Activated T-cell treated with anti-CD3 and anti-CD28 coated beads, Interleukin-2, amount 50 U/mL, for 4 hours (primary cell): ENCODE data around the gene AHR. TPM values are rescaled to one million over a fixed set of nuclear protein-coding genes. Genes with fewer than 3 reads are reported as not detected.
"Not testable (repeated sequence)": the region's sequence is repeated elsewhere in the genome, so short reads cannot be mapped to it uniquely, and the experiment has no call there.

Source experiments
- ATAC-seq, 2 donors: fragments of 200-7000 bp; cut with Tn5 transposase; one replicate each; pipeline ENCODE4 v1.10.0; 2021
- DNase-seq: peaks from one replicate; pipeline ENCODE4 v3.0.0-alpha.2; 2020
- H3K27me3 Mint-ChIP-seq: one replicate; pipeline ENCODE4 v1.8.0; 2021; ENCODE audit warnings: low read depth, mixed read lengths
- H3K36me3 Mint-ChIP-seq: one replicate; pipeline ENCODE4 v1.8.0; 2022; ENCODE audit warnings: mixed read lengths; ENCODE audit not compliant: insufficient read depth
- H3K4me1 Mint-ChIP-seq: one replicate; pipeline ENCODE4 v1.8.0; 2021; ENCODE audit warnings: low read depth, mixed read lengths
- H3K4me3 Mint-ChIP-seq: one replicate; pipeline ENCODE4 v1.8.0; 2021; ENCODE audit warnings: mild to moderate bottlenecking, moderate library complexity, mixed read lengths
- H3K9me3 Mint-ChIP-seq: one replicate; pipeline ENCODE4 v1.8.0; 2021; ENCODE audit warnings: mixed read lengths
- total RNA-seq, 3 donors: library from RNA; stranded (reverse); gene quantifications; one replicate each; pipeline ENCODE4 v1.2.1, GENCODE V29; 2021

The AHR gene
- total RNA-seq, 3 donors from 2014 or later: 41.9 to 60.0 (median 46.6) TPM

GRCh38 chr7:17339952-17340351, 41.5 kb downstream of the AHR start:
- Mint-ChIP-seq H3K4me3 (no peak overlapping the region), H3K4me1 (peaks cover 12% of the 10 kb centered on the region), H3K9me3 (peaks cover 3% of the 10 kb centered on the region), H3K27me3 (no peaks in the 10 kb centered on the region), H3K36me3 (peaks cover 37% of the 10 kb centered on the region)
- no peak for DNase-seq
- ATAC-seq: no peak

- Mint-ChIP-seq H3K9me3 (peaks cover 3% of the 10 kb centered on the region), H3K4me1 (peaks cover 12% of the 10 kb centered on the region)
- no peak for DNase-seq
Measured at GRCh38 chr7:17340655-17341054, 42.2 kb downstream of the AHR start.

GRCh38 chr7:17342756-17343155, 44.3 kb downstream of the AHR start:
- Mint-ChIP-seq H3K27me3 (no peaks in the 10 kb centered on the region), H3K9me3 (no peaks in the 10 kb centered on the region), H3K36me3 (peaks cover 32% of the 10 kb centered on the region), H3K4me3 (no peak overlapping the region), H3K4me1 (peaks cover 12% of the 10 kb centered on the region)
- ATAC-seq (no peak), DNase-seq (no peak)

More at GRCh38 chr7:17340655-17341054, 42.2 kb downstream of the AHR start:
- Mint-ChIP-seq H3K27me3 (no peaks in the 10 kb centered on the region), H3K4me3 (no peak overlapping the region), H3K36me3 (peaks cover 36% of the 10 kb centered on the region)
- no peak for ATAC-seq

- ATAC-seq: no peak
- H3K9me3 Mint-ChIP-seq: peaks cover 12% of the 10 kb centered on the region
- peaks cover 26% of the 10 kb centered on the region for H3K36me3 Mint-ChIP-seq
- H3K4me1 Mint-ChIP-seq: peaks cover 2% of the 10 kb centered on the region
- no peak for DNase-seq
- no peak overlapping the region for H3K4me3 Mint-ChIP-seq
- no peaks in the 10 kb centered on the region for H3K27me3 Mint-ChIP-seq
Measured at GRCh38 chr7:17347401-17347800, 48.9 kb downstream of the AHR start.

GRCh38 chr7:17348932-17349331, 50.5 kb downstream of the AHR start:
- DNase-seq, ATAC-seq, H3K4me1 Mint-ChIP-seq, H3K4me3 Mint-ChIP-seq, H3K27me3 Mint-ChIP-seq: not testable (repeated sequence)
- Mint-ChIP-seq H3K36me3 (peaks cover 26% of the 10 kb centered on the region), H3K9me3 (peaks cover 12% of the 10 kb centered on the region)

- ATAC-seq, DNase-seq, H3K27me3 Mint-ChIP-seq, H3K4me3 Mint-ChIP-seq, H3K4me1 Mint-ChIP-seq: not testable (repeated sequence)
- peaks cover 30% of the 10 kb centered on the region for H3K36me3 Mint-ChIP-seq
- H3K9me3 Mint-ChIP-seq: peaks cover 12% of the 10 kb centered on the region
Measured at GRCh38 chr7:17350321-17350720, 51.9 kb downstream of the AHR start.

- ATAC-seq, H3K27me3 Mint-ChIP-seq, H3K4me1 Mint-ChIP-seq, DNase-seq, H3K4me3 Mint-ChIP-seq: not testable (repeated sequence)
- Mint-ChIP-seq H3K9me3 (peaks cover 12% of the 10 kb centered on the region), H3K36me3 (peaks cover 26% of the 10 kb centered on the region)
Measured at GRCh38 chr7:17353650-17354419, 55.4 kb downstream of the AHR start.

GRCh38 chr7:17354473-17354872, 56.0 kb downstream of the AHR start:
- Mint-ChIP-seq H3K4me3 (no peak overlapping the region), H3K27me3 (no peaks in the 10 kb centered on the region), H3K9me3 (peaks cover 12% of the 10 kb centered on the region), H3K36me3 (peaks cover 26% of the 10 kb centered on the region), H3K4me1 (no peaks in the 10 kb centered on the region)
- DNase-seq: no peak
- ATAC-seq: no peak

GRCh38 chr7:17355050-17355449, 56.6 kb downstream of the AHR start:
- H3K9me3 Mint-ChIP-seq: peaks cover 12% of the 10 kb centered on the region
- no peaks in the 10 kb centered on the region for H3K4me1 Mint-ChIP-seq
- no peaks in the 10 kb centered on the region for H3K27me3 Mint-ChIP-seq
- no peak overlapping the region for H3K4me3 Mint-ChIP-seq
- DNase-seq (no peak), ATAC-seq (no peak)
- H3K36me3 Mint-ChIP-seq: peaks cover 26% of the 10 kb centered on the region

- no peak overlapping the region for H3K4me3 Mint-ChIP-seq
- peaks cover 12% of the 10 kb centered on the region for H3K36me3 Mint-ChIP-seq
- peaks cover 7% of the 10 kb centered on the region for H3K9me3 Mint-ChIP-seq
- ATAC-seq (no peak), DNase-seq (no peak)
- H3K27me3 Mint-ChIP-seq: no peaks in the 10 kb centered on the region
- H3K4me1 Mint-ChIP-seq: no peaks in the 10 kb centered on the region
Measured at GRCh38 chr7:17357952-17358351, 59.5 kb downstream of the AHR start.

GRCh38 chr7:17359610-17360009, 61.2 kb downstream of the AHR start:
- ATAC-seq: no peak
- Mint-ChIP-seq H3K36me3 (peaks cover 8% of the 10 kb centered on the region), H3K4me1 (no peaks in the 10 kb centered on the region), H3K27me3 (no peaks in the 10 kb centered on the region), H3K9me3 (peaks cover 7% of the 10 kb centered on the region), H3K4me3 (no peak overlapping the region)
- DNase-seq: no peak

- Mint-ChIP-seq H3K4me3 (no peak overlapping the region), H3K36me3 (no peaks in the 10 kb centered on the region), H3K9me3 (peaks cover 7% of the 10 kb centered on the region), H3K4me1 (no peaks in the 10 kb centered on the region), H3K27me3 (no peaks in the 10 kb centered on the region)
- ATAC-seq (no peak), DNase-seq (no peak)
Measured at GRCh38 chr7:17362439-17363105, 64.1 kb downstream of the AHR start.

GRCh38 chr7:17364671-17365070, 66.2 kb downstream of the AHR start:
- H3K4me1 Mint-ChIP-seq: no peaks in the 10 kb centered on the region
- no peak for DNase-seq
- no peak for ATAC-seq
- H3K4me3 Mint-ChIP-seq: no peak overlapping the region
- H3K27me3 Mint-ChIP-seq: no peaks in the 10 kb centered on the region
- peaks cover 7% of the 10 kb centered on the region for H3K9me3 Mint-ChIP-seq
- no peaks in the 10 kb centered on the region for H3K36me3 Mint-ChIP-seq

GRCh38 chr7:17365775-17366174, 67.3 kb downstream of the AHR start:
- Mint-ChIP-seq H3K4me3 (no peak overlapping the region), H3K9me3 (peaks cover 7% of the 10 kb centered on the region), H3K36me3 (no peaks in the 10 kb centered on the region), H3K27me3 (no peaks in the 10 kb centered on the region), H3K4me1 (no peaks in the 10 kb centered on the region)
- DNase-seq (no peak), ATAC-seq (no peak)

GRCh38 chr7:17367502-17367901, 69.0 kb downstream of the AHR start:
- Mint-ChIP-seq H3K9me3 (peaks cover 1% of the 10 kb centered on the region), H3K27me3 (no peaks in the 10 kb centered on the region), H3K4me3 (no peak overlapping the region), H3K4me1 (peaks cover 3% of the 10 kb centered on the region), H3K36me3 (no peaks in the 10 kb centered on the region)
- ATAC-seq (no peak), DNase-seq (no peak)
